GM12864 (cell line): ENCODE results near the gene GRXCR2.

Experiments used
- DNase-seq: peaks from one replicate; pipeline ENCODE4 v3.0.0-alpha.2; 2011; ENCODE audit warnings: low read depth
- H3K4me3 ChIP-seq: 2 replicates; pipeline ENCODE4 v1.5.1; 2011; ENCODE audit warnings: mild to moderate bottlenecking, low read depth, low read length, control low read depth
- TF ChIP-seq, protein P1 (sequence below): IDR thresholded peaks from 2 replicates; pipeline ENCODE4 v1.5.1; 2011; ENCODE audit warnings: low read depth, mild to moderate bottlenecking, moderate library complexity, low read length, control low read depth, inconsistent platforms; ENCODE audit errors: missing control alignments

Gene GRXCR2

DNA sequence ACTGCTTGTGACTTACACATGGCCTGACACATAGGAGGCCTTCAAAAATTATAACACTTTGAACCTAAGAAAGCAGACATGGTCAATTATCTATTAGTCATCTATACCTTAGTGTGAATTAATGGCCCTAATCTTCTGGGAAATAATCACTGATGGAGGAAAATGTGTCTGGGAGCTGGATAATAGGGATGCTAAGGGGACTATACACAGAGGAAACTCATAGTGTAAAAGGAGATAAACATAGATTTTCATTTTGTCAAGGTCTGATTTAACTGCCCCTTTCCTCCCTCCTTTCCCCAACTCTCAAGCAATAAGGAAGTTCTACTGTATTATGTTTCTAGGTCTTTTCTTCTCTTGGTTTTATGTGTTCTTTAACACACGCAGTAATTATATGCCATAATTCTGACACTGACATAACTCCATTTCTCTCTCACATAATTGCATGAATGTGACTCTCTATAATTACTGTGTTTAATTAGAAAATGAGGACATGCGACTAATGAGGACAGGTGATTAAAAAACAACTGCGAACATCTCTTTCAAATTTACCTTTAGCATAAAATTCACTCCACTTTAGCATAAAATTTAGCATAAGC, 18.9 kb downstream of the GRXCR2 start:
- TF ChIP-seq, protein P1, sequence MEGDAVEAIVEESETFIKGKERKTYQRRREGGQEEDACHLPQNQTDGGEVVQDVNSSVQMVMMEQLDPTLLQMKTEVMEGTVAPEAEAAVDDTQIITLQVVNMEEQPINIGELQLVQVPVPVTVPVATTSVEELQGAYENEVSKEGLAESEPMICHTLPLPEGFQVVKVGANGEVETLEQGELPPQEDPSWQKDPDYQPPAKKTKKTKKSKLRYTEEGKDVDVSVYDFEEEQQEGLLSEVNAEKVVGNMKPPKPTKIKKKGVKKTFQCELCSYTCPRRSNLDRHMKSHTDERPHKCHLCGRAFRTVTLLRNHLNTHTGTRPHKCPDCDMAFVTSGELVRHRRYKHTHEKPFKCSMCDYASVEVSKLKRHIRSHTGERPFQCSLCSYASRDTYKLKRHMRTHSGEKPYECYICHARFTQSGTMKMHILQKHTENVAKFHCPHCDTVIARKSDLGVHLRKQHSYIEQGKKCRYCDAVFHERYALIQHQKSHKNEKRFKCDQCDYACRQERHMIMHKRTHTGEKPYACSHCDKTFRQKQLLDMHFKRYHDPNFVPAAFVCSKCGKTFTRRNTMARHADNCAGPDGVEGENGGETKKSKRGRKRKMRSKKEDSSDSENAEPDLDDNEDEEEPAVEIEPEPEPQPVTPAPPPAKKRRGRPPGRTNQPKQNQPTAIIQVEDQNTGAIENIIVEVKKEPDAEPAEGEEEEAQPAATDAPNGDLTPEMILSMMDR = no peak
- DNase-seq = no peak
- H3K4me3 ChIP-seq = no peak overlapping the region

DNA sequence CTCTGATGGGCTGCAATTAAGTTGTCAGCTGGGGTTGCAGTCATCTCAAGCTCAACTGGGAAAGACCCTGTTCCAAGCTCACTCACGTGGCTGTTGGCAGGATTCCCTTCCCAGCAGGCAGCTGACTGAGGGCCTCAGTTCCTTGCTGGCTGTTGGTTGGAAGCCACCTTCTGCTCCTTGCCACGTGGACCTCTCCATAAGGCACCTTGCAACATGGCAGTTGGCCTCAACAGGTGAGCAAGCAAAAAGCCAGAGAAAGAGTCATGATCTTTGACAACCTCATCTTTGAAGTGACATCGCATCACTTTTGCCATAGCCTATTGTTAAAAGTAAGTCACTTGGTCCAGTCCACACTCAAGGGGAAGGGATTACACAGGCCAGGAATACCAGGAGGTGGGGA, 19.8 kb downstream of the GRXCR2 start:
- TF ChIP-seq, protein P1 = no peak
- no peak overlapping the region for H3K4me3 ChIP-seq
- DNase-seq = no peak

DNA sequence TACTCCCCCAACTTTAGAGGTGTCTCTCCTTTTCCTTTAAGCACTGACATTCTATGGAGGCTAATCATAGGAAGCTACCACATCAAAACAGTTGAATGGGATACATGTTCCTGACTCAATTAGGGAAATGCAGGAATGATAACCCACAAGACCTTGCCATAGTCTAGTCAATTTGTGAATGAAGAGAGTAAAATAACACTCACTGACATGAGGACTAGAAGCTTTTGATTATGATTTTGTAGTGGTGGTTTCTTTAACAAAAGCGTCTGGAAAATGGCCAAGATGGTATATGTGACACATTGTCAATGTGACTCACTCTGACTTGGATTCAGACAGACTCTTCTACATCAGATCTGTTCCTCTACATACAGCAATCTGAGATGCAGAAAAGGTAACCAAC, 24.0 kb downstream of the GRXCR2 start:
- no peak for DNase-seq
- TF ChIP-seq, protein P1 = no peak
- no peak overlapping the region for H3K4me3 ChIP-seq

DNA sequence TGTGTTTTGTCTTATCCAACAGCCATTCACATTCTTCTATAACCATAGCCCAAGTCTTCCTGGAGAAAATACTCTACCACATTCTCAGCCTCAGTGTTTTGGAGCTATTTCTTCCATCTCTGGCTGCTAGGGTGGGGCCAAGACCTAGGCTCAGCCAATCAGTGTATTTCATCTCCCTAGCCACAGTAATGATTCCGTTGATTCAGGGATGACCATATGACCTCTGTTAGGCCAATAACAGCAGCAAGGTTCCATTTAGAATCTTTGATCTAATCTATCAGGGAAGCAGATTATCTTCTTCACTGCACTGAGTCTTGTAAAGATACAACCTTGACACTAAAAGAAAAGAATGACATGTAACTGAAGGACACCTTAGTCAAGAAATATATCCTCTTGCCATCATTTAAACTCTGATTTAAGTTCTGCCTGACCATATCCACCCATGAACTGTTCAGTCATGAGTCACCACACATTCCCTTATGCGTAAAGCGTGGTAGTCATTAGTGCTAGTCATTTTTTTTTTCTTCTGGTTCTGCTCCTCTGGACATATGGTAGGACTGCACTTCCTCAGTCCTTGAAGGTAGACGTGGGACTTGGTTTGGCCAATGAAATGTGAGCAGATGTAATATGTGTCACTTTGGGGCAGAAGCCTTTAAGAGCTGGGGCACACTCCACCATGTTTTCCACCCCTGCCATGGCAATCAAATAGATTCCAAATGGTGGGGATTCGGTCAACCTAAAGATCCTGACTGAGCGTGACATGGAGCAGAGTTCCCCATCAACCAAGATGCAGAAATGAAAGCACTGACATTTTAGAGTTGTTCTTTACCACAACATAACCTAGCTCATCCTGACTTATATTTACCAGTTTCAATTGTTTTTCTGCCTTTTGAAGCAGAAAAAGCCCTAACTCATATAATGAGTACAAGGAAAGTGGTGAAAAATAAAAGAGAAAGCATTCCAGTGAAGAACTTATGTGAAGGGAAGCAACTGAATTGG, 25.0 kb downstream of the GRXCR2 start:
- no peak for DNase-seq
- no peak overlapping the region for H3K4me3 ChIP-seq
- TF ChIP-seq, protein P1 = no peak

DNA sequence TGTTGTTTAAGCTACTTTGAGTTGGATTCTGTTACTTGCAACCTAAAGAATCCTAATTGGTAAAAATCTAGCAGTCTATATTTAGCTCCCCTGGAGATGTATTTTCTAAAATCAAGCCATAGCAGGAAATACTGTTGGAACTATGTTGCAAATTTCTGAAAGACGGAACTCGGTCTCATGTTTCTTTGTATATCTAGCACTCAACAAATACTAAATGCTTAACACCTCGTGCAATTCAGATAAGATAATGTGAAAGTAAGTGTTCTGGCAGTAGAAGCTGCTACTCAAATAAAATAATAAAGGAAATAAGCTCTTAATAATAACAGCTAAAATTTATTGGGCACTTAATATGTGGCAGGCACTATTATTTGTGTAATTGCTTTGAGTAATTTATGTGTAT, 26.7 kb downstream of the GRXCR2 start:
- no peak overlapping the region for H3K4me3 ChIP-seq
- TF ChIP-seq, protein P1 = no peak
- no peak for DNase-seq

DNA sequence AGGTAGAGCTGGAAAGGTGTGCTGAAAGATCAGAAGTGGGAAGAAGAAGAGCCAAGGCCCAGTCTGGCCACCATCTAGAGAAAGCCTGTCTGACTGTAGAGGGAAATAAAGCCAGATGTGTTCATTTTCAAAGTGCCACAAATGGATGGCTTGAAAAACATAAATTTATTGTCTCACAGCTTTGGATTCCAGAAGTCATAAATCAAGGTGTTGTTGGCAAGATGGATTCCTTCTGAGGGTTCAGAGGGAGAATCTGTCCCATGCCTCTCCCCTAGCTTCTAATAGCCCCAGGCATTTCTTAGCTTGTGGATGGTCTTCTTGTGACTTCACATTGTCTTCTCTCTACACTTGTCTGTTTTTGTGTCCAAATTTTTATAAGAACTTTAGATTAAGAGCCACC, 31.5 kb downstream of the GRXCR2 start:
- TF ChIP-seq, protein P1 = no peak
- no peak overlapping the region for H3K4me3 ChIP-seq
- DNase-seq = no peak
